ENCODE data around the gene OR2J1.

OR2J1 gene

DNA sequence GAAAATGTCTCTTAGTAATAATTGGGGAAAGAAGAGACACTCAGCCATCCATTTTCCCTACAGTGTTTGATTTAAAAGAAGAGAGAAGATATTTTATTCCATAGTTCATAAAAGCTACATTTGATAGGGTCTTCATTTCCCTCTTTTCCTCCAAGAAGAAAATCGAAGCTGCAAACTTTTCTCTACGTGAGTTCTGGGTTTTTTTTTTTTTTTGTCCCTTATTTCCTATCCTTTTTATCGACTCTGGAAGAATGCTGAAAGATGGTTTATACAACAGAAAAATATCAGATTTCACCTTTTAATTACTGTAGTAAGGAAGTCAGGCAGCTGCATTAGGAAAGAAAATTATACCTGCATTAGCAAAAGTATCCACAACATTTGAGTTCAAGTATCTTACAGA is at the start of gene OR2J1:
OR2J1 (plus strand) TSS at position 301 of the 400 bp plus-strand sequence. CDS start 1,453 bp downstream, outside the sequence.
- Histone ChIP-seq H3K4me1 (no peaks in the 10 kb centered on the region), H3K9me3 (no peaks in the 10 kb centered on the region), H3K36me3 (no peaks in the 10 kb centered on the region), H3K4me3 (no peak within 1 kb of the TSS), H3K27me3 (no peaks in the 10 kb centered on the region), H3K27ac (no peak within 1 kb of the TSS)
- DNase-seq, result no peak
- TF ChIP-seq, protein P1, sequence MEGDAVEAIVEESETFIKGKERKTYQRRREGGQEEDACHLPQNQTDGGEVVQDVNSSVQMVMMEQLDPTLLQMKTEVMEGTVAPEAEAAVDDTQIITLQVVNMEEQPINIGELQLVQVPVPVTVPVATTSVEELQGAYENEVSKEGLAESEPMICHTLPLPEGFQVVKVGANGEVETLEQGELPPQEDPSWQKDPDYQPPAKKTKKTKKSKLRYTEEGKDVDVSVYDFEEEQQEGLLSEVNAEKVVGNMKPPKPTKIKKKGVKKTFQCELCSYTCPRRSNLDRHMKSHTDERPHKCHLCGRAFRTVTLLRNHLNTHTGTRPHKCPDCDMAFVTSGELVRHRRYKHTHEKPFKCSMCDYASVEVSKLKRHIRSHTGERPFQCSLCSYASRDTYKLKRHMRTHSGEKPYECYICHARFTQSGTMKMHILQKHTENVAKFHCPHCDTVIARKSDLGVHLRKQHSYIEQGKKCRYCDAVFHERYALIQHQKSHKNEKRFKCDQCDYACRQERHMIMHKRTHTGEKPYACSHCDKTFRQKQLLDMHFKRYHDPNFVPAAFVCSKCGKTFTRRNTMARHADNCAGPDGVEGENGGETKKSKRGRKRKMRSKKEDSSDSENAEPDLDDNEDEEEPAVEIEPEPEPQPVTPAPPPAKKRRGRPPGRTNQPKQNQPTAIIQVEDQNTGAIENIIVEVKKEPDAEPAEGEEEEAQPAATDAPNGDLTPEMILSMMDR (IDR thresholded peaks at IDR 0.05), result no peak
- intact Hi-C loops (cut with DNase I; ENCODE audit: low total_unique reads), result no loop called here

GRCh38 chr6:29051680-29052079 is 47.6 kb upstream of the OR2J1 start:
- H3K27me3 ChIP-seq, result no peaks in the 10 kb centered on the region
- no peaks in the 10 kb centered on the region for H3K4me1 ChIP-seq
- no peak overlapping the region for H3K4me3 ChIP-seq
- no peak overlapping the region for H3K27ac ChIP-seq
- intact Hi-C loops (cut with DNase I; ENCODE audit: low total_unique reads), result no loop called here
- no peak for DNase-seq
- H3K9me3 ChIP-seq, result peaks cover 0 to 3% (median 0%) of the 10 kb centered on the region in 3 donors
- TF ChIP-seq, protein P1 (IDR thresholded peaks at IDR 0.05), result no peak
- no peaks in the 10 kb centered on the region for H3K36me3 ChIP-seq

GRCh38 chr6:29071831-29072723 is 27.2 kb upstream of the OR2J1 start:
- Histone ChIP-seq H3K36me3 (no peaks in the 10 kb centered on the region), H3K9me3 (no peaks in the 10 kb centered on the region), H3K4me1 (no peaks in the 10 kb centered on the region), H3K27ac (no peak overlapping the region), H3K27me3 (no peaks in the 10 kb centered on the region), H3K4me3 (no peak overlapping the region)
- DNase-seq, result no peak
- TF ChIP-seq, protein P1 (IDR thresholded peaks at IDR 0.05), result no peak
- intact Hi-C loops (cut with DNase I; ENCODE audit: low total_unique reads), result no loop called here

GRCh38 chr6:29079203-29079602 is 20.1 kb upstream of the OR2J1 start:
- TF ChIP-seq, protein P1 (IDR thresholded peaks at IDR 0.05), result no peak

GRCh38 chr6:29081312-29081711 is 18.0 kb upstream of the OR2J1 start:
- Histone ChIP-seq H3K9me3 (no peaks in the 10 kb centered on the region), H3K36me3 (no peaks in the 10 kb centered on the region), H3K4me3 (no peak overlapping the region), H3K4me1 (no peaks in the 10 kb centered on the region), H3K27me3 (no peaks in the 10 kb centered on the region), H3K27ac (no peak overlapping the region)
- TF ChIP-seq, protein P1 (IDR thresholded peaks at IDR 0.05), result no peak
- no peak for DNase-seq
- intact Hi-C loops (cut with DNase I; ENCODE audit: low total_unique reads), result no loop called here

More at GRCh38 chr6:29079203-29079602, 20.1 kb upstream of the OR2J1 start:
- no peaks in the 10 kb centered on the region for H3K36me3 ChIP-seq
- no peaks in the 10 kb centered on the region for H3K27me3 ChIP-seq
- no peaks in the 10 kb centered on the region for H3K4me1 ChIP-seq
- no peak for DNase-seq
- H3K4me3 ChIP-seq, result no peak overlapping the region
- intact Hi-C loops (cut with DNase I; ENCODE audit: low total_unique reads), result no loop called here
- no peaks in the 10 kb centered on the region for H3K9me3 ChIP-seq
- no peak overlapping the region for H3K27ac ChIP-seq

Measured in tibial artery (tissue), 4 donors.